Mucosa of stomach (tissue), 1 donor: ENCODE results near the gene MAT2B.

ENCODE experiments used
- H3K27me3 ChIP-seq: one replicate; pipeline ENCODE4 v1.7.0; 2013; ENCODE audit warnings: mild to moderate bottlenecking, low read length; ENCODE audit not compliant: control insufficient read depth, insufficient read depth
- H3K36me3 ChIP-seq: one replicate; pipeline ENCODE4 v1.7.0; 2013; ENCODE audit warnings: low read length; ENCODE audit not compliant: control insufficient read depth, insufficient read depth
- H3K4me1 ChIP-seq: one replicate; pipeline ENCODE4 v1.7.0; 2013; ENCODE audit warnings: mild to moderate bottlenecking, low read length; ENCODE audit not compliant: control insufficient read depth, insufficient read depth
- H3K4me3 ChIP-seq: one replicate; pipeline ENCODE4 v1.7.0; 2013; ENCODE audit warnings: low read length
- H3K9ac ChIP-seq: one replicate; pipeline ENCODE4 v1.7.0; 2013; ENCODE audit warnings: mild to moderate bottlenecking, low read length, moderate library complexity
- H3K9me3 ChIP-seq: one replicate; pipeline ENCODE4 v1.7.0; 2013; ENCODE audit warnings: mild to moderate bottlenecking, low read length, moderate library complexity; ENCODE audit not compliant: control insufficient read depth
- donor health status: Pancreatic carcinoma.

Gene MAT2B

DNA sequence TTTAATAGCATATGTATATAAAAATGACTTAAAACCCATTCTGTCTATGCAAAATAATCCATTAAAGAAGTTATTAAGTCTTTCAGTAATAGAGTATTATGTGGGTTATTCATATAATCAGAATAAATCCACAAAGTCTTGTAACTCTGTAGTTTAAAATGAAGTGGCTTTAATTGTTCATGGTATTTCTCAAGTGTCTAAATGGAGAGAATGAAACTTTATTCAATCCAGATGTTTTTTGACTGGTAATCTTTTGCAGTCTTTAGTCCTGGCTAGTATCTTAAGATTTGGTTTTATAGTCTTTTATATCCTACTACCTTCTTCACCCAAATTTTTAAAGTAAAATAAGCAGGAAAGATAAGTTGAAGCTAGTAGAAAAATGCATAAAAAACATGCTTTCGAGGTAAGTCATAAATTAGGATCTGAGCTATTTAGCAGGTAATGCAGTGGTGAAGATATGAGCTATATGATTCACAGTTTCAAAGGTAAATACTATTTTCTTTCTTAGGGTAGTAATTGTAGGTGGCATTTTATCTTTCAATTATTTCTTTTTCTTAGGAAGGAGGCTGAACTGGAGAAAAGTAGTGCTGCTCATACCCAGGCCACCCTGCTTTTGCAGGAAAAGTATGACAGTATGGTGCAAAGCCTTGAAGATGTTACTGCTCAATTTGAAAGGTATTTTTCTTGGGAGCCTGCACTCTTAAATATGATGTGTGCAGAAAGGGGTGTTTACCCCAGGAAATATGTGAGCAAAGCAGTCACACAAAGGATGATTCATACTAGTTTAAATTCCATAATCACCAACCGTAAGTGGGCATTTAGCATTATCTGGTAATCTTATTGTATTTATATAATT, 27.1 kb upstream of the MAT2B start:
- Histone ChIP-seq H3K27me3 (no peaks in the 10 kb centered on the region), H3K4me1 (no peaks in the 10 kb centered on the region), H3K9ac (no peak overlapping the region), H3K4me3 (no peak overlapping the region), H3K9me3 (no peaks in the 10 kb centered on the region), H3K36me3 (no peaks in the 10 kb centered on the region)

DNA sequence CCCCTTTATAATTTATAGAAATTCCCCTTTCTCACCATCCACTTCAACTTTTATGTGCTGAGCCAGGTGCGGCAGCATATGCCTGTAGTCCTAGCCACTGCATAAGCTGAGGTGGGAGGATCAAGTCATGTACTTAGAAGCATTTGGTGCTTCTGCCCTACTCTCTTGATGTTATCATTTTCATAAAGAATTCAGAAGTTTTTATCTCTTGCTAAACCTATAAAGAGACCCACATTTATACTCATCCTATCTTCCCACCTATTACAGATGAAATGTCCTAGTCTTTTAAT, 26.5 kb upstream of the MAT2B start:
- H3K4me3 ChIP-seq, result no peak overlapping the region
- H3K4me1 ChIP-seq, result no peaks in the 10 kb centered on the region
- no peaks in the 10 kb centered on the region for H3K27me3 ChIP-seq
- no peaks in the 10 kb centered on the region for H3K9me3 ChIP-seq
- H3K9ac ChIP-seq, result no peak overlapping the region
- no peaks in the 10 kb centered on the region for H3K36me3 ChIP-seq

GRCh38 chr5:163489055-163489744, 16.2 kb upstream of the MAT2B start:
- Histone ChIP-seq H3K4me3 (no peak overlapping the region), H3K4me1 (no peaks in the 10 kb centered on the region), H3K36me3 (no peaks in the 10 kb centered on the region), H3K9ac (no peak overlapping the region), H3K27me3 (no peaks in the 10 kb centered on the region), H3K9me3 (no peaks in the 10 kb centered on the region)

GRCh38 chr5:163489745-163490075, 15.7 kb upstream of the MAT2B start:
- Histone ChIP-seq H3K27me3 (no peaks in the 10 kb centered on the region), H3K9ac (no peak overlapping the region), H3K36me3 (no peaks in the 10 kb centered on the region), H3K4me3 (no peak overlapping the region), H3K4me1 (no peaks in the 10 kb centered on the region), H3K9me3 (no peaks in the 10 kb centered on the region)

DNA sequence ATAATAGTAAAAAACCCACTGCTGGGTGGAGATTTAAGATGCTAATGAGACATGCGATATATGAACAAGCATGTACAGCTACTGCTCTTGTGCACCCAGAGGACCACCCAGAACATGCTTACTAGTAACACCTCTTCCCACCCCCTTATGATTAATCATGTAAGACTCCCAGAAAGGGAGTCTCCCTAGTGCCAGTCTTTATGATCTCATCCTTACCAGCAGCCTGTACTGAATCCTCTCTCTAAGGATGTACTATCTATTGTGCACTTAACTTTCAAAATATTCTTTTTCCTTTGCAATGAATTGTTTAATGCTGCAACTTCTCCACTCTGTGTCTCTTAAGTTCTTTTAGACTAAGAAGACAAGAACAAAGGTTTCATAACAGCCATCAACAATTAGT, 9.1 kb upstream of the MAT2B start:
- H3K27me3 ChIP-seq, result no peaks in the 10 kb centered on the region
- no peaks in the 10 kb centered on the region for H3K9me3 ChIP-seq
- H3K4me1 ChIP-seq, result no peaks in the 10 kb centered on the region
- H3K36me3 ChIP-seq, result no peaks in the 10 kb centered on the region
- no peak overlapping the region for H3K4me3 ChIP-seq
- H3K9ac ChIP-seq, result no peak overlapping the region

GRCh38 chr5:163497315-163497714, 8.1 kb upstream of the MAT2B start:
- Histone ChIP-seq H3K9ac (no peak overlapping the region), H3K4me3 (no peak overlapping the region), H3K4me1 (no peaks in the 10 kb centered on the region), H3K9me3 (no peaks in the 10 kb centered on the region), H3K36me3 (no peaks in the 10 kb centered on the region), H3K27me3 (no peaks in the 10 kb centered on the region)

GRCh38 chr5:163498886-163499285, 6.5 kb upstream of the MAT2B start:
- H3K9me3 ChIP-seq, result no peaks in the 10 kb centered on the region
- no peak overlapping the region for H3K4me3 ChIP-seq
- H3K36me3 ChIP-seq, result no peaks in the 10 kb centered on the region
- no peak overlapping the region for H3K9ac ChIP-seq
- no peaks in the 10 kb centered on the region for H3K4me1 ChIP-seq
- H3K27me3 ChIP-seq, result no peaks in the 10 kb centered on the region

GRCh38 chr5:163502521-163502920, 2.9 kb upstream of the MAT2B start:
- Histone ChIP-seq H3K27me3 (no peaks in the 10 kb centered on the region), H3K4me1 (no peaks in the 10 kb centered on the region), H3K36me3 (no peaks in the 10 kb centered on the region), H3K4me3 (peak overlapping the region; percentile 26), H3K9ac (peak overlapping the region; percentile 91), H3K9me3 (no peaks in the 10 kb centered on the region)

DNA sequence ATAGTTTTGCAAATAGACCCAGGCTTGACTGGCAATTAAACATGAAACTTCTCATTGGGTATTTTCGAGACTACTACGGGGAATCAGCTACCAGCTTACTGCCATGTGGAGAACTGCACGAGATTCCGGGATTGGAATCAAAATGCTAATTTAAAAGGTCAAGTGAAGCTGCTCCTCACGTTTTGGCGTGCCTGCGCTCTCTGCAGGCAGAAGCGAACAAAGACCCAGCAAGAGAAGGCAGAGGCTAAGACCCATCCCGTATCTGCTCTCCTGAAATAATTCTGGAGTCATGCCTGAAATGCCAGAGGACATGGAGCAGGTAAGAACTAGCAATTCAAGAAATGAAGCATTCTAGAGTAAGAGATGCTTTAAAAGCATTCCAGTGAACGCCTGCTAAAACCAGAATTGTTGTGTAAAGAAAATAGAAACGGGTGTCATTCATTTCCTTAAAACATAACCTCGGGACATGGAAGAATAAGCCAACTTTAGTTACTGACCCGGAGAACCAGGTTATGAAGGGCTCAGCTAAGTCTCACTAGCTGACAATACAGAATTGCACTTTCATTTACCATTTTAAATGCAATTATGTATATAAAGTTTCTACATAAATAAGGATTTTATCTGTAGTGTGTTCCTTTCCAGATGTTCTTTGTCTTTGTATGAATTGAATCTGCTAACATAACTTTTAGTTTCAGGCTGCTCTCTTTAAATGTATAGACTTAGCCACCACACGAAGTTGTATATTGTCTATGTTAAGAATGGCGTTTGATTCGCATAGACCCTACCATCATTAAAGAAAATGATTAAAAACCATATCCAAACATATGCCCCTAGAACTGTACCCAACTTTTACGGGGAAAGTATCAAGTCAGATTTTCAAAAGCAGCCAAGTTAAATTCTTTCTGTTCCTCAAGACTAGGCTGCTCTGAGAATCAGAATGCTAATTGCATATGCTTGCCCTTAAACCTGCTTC, 2.0 kb upstream of the MAT2B start:
- H3K4me1 ChIP-seq, result peaks cover under 1% of the 10 kb centered on the region

GRCh38 chr5:163504079-163504931, 1.1 kb upstream of the MAT2B start:
- H3K9ac ChIP-seq, result peak overlapping the region; percentile 91
- H3K4me3 ChIP-seq, result peak overlapping the region; percentile 26
- peaks cover 4% of the 10 kb centered on the region for H3K4me1 ChIP-seq
- no peaks in the 10 kb centered on the region for H3K27me3 ChIP-seq
- no peaks in the 10 kb centered on the region for H3K9me3 ChIP-seq
- no peaks in the 10 kb centered on the region for H3K36me3 ChIP-seq

More for the DNA sequence above, 2.0 kb upstream of the MAT2B start:
- Histone ChIP-seq H3K9ac (peak overlapping the region; percentile 91), H3K27me3 (no peaks in the 10 kb centered on the region), H3K9me3 (no peaks in the 10 kb centered on the region), H3K4me3 (peak overlapping the region; percentile 26), H3K36me3 (no peaks in the 10 kb centered on the region)

GRCh38 chr5:163505049-163505367, 411 bp upstream of the MAT2B start:
- H3K4me1 ChIP-seq, result peaks cover 4% of the 10 kb centered on the region
- H3K4me3 ChIP-seq, result peak overlapping the region; percentile 71
- no peaks in the 10 kb centered on the region for H3K9me3 ChIP-seq
- H3K36me3 ChIP-seq, result no peaks in the 10 kb centered on the region
- peak overlapping the region; percentile 91 for H3K9ac ChIP-seq
- H3K27me3 ChIP-seq, result no peaks in the 10 kb centered on the region
